HEK293T (cell line): ENCODE data around the gene PCDH9.

Source experiments
- CTCF ChIA-PET: fragments of 350-600 bp; formaldehyde crosslinking; extraction: SDS; loops from one replicate; lab custom pipeline; 2021; ENCODE audit warnings: antibody characterized with exemption, inconsistent platforms; lab: Yijun Ruan, JAX
- POLR2A ChIA-PET: fragments of 350-600 bp; formaldehyde crosslinking; extraction: SDS; loops from one replicate; lab custom pipeline; 2020; ENCODE audit warnings: antibody characterized with exemption, inconsistent platforms; lab: Yijun Ruan, JAX
- DNase-seq: peaks from one replicate; pipeline ENCODE4 v3.0.0; 2012; ENCODE audit warnings: mixed read lengths; ENCODE audit errors: extremely low spot score
- ARNT ChIP-seq: fragments of 450-650 bp; IDR thresholded peaks from 2 replicates; pipeline ENCODE4 v1.6.1; 2017; ENCODE audit warnings: mild to moderate bottlenecking
- BHLHE40 ChIP-seq: fragments of 450-650 bp; IDR thresholded peaks from 2 replicates; pipeline ENCODE4 v1.6.1; 2016; ENCODE audit warnings: mild to moderate bottlenecking, moderate library complexity, borderline replicate concordance
- CTBP1 ChIP-seq: fragments of 450-650 bp; IDR thresholded peaks from 2 replicates; pipeline ENCODE4 v1.6.1; 2016; ENCODE audit warnings: borderline replicate concordance
- ELF4 ChIP-seq: fragments of 450-650 bp; IDR thresholded peaks from 2 replicates; pipeline ENCODE4 v1.6.1; 2017; ENCODE audit warnings: antibody characterized with exemption
- FOXA1 ChIP-seq: fragments of 450-650 bp; IDR thresholded peaks from 2 replicates; pipeline ENCODE4 v1.6.1; 2016; ENCODE audit warnings: mild to moderate bottlenecking
- FOXK2 ChIP-seq: fragments of 450-650 bp; IDR thresholded peaks from 2 replicates; pipeline ENCODE4 v1.6.1; 2016; ENCODE audit warnings: mild to moderate bottlenecking
- FOXM1 ChIP-seq: fragments of 450-650 bp; IDR thresholded peaks from 2 replicates; pipeline ENCODE4 v1.6.1; 2017; ENCODE audit warnings: mild to moderate bottlenecking, borderline replicate concordance
- HDGF ChIP-seq: fragments of 450-650 bp; IDR thresholded peaks from 2 replicates; pipeline ENCODE4 v1.6.1; 2017; ENCODE audit warnings: antibody characterized with exemption, borderline replicate concordance
- L3MBTL2 ChIP-seq: fragments of 450-650 bp; conservative IDR thresholded peaks from 2 replicates; pipeline ENCODE4 v1.6.1; 2016; ENCODE audit warnings: mild to moderate bottlenecking
- LEF1 ChIP-seq: fragments of 450-650 bp; IDR thresholded peaks from 2 replicates; pipeline ENCODE4 v1.6.1; 2017; ENCODE audit warnings: mild to moderate bottlenecking, borderline replicate concordance
- NFRKB ChIP-seq: fragments of 450-650 bp; IDR thresholded peaks from 2 replicates; pipeline ENCODE4 v1.6.1; 2016; ENCODE audit warnings: mild to moderate bottlenecking, moderate library complexity
- PKNOX1 ChIP-seq: fragments of 450-650 bp; IDR thresholded peaks from 2 replicates; pipeline ENCODE4 v1.6.1; 2016
- SP1 ChIP-seq: fragments of 450-650 bp; IDR thresholded peaks from 2 replicates; pipeline ENCODE4 v1.6.1; 2017
- SUZ12 ChIP-seq: fragments of 450-650 bp; IDR thresholded peaks from 2 replicates; pipeline ENCODE4 v1.6.1; 2016; ENCODE audit warnings: mild to moderate bottlenecking
- TARDBP ChIP-seq: fragments of 450-650 bp; IDR thresholded peaks from 2 replicates; pipeline ENCODE4 v1.6.1; 2016
- ZNF384 ChIP-seq: fragments of 450-650 bp; IDR thresholded peaks from 2 replicates; pipeline ENCODE4 v1.6.1; 2016

PCDH9 gene

GRCh38 chr13:66574606-66575005 is 655.5 kb downstream of the PCDH9 start:
- no peak for DNase-seq
- ChIA-PET POLR2A (no interaction called here), CTCF (no interaction called here)
- TF ChIP-seq HDGF (no peak), LEF1 (no peak)

- ChIA-PET CTCF (no interaction called here), POLR2A (no interaction called here)
- no peak for TF ChIP-seq SUZ12
- no peak for TF ChIP-seq LEF1
- TF ChIP-seq ARNT, result no peak
- no peak for TF ChIP-seq SP1
- TF ChIP-seq PKNOX1, result no peak
- TF ChIP-seq L3MBTL2, result no peak
- no peak for TF ChIP-seq ELF4
- no peak for TF ChIP-seq HDGF
- TF ChIP-seq FOXK2, result no peak
- TF ChIP-seq FOXA1, result no peak
- TF ChIP-seq CTBP1, result no peak
- TF ChIP-seq NFRKB, result no peak
- TF ChIP-seq ZNF384, result no peak
- no peak for DNase-seq
These were observed 662.1 kb downstream of the PCDH9 start for GRCh38 chr13:66567899-66568612.

- ChIA-PET CTCF (interaction anchor here (0.6 to 1.1 kb wide), 3 partner anchors 13 to 21 kb away, joined by 3 to 5 read pairs (median 3); no protein-coding TSS in a partner anchor), POLR2A (no interaction called here)
These were observed 664.9 kb downstream of the PCDH9 start for GRCh38 chr13:66565279-66565678.

GRCh38 chr13:66563076-66563475 is 667.1 kb downstream of the PCDH9 start:
- DNase-seq, result no peak
- TF ChIP-seq BHLHE40 (no peak), HDGF (no peak), L3MBTL2 (no peak), PKNOX1 (no peak), FOXA1 (no peak), ELF4 (no peak), SP1 (no peak), LEF1 (no peak), FOXM1 (no peak), ZNF384 (no peak), CTBP1 (no peak), NFRKB (no peak), FOXK2 (no peak), TARDBP (no peak), ARNT (no peak), SUZ12 (no peak)
- ChIA-PET CTCF (interaction anchor here (0.5 to 2.5 kb wide), 2 partner anchors 19 to 1839 kb away, joined by 3 to 8 read pairs; no protein-coding TSS in a partner anchor), POLR2A (no interaction called here)

More at GRCh38 chr13:66565279-66565678, 664.9 kb downstream of the PCDH9 start:
- DNase-seq, result no peak
- no peak for TF ChIP-seq ARNT
- no peak for TF ChIP-seq SUZ12
- TF ChIP-seq BHLHE40, result no peak

- TF ChIP-seq TARDBP (no peak), SP1 (no peak), FOXM1 (no peak), PKNOX1 (no peak), LEF1 (no peak)
- POLR2A ChIA-PET, result no interaction called here
These were observed 668.1 kb downstream of the PCDH9 start for GRCh38 chr13:66562054-66562453.

GRCh38 chr13:66560991-66561390 is 669.1 kb downstream of the PCDH9 start:
- TF ChIP-seq FOXM1 (0 out of 2 replicates have a peak, but pooled peaks have one; percentile 28), CTBP1 (no peak)
- ChIA-PET POLR2A (no interaction called here), CTCF (interaction anchor here (2.5 kb wide), 1 partner anchor 17 kb away, joined by 8 read pairs; no protein-coding TSS in a partner anchor)
- no peak for DNase-seq

More at GRCh38 chr13:66562054-66562453, 668.1 kb downstream of the PCDH9 start:
- CTCF ChIA-PET, result interaction anchor here (0.6 to 2.5 kb wide), 3 partner anchors 18 to 44 kb away, joined by 3 to 9 read pairs (median 8); no protein-coding TSS in a partner anchor
- no peak for DNase-seq

- TF ChIP-seq BHLHE40 (no peak), ARNT (no peak), LEF1 (no peak), TARDBP (no peak), PKNOX1 (no peak), SUZ12 (no peak), FOXA1 (no peak), ELF4 (no peak), L3MBTL2 (no peak), HDGF (no peak), CTBP1 (no peak), FOXK2 (no peak), ZNF384 (no peak), FOXM1 (no peak), SP1 (no peak)
- POLR2A ChIA-PET, result no interaction called here
- CTCF ChIA-PET, result interaction anchor here (1.0 kb wide), 1 partner anchor 60 kb away, joined by 3 read pairs; no protein-coding TSS in a partner anchor
- DNase-seq, result no peak
These were observed 669.9 kb downstream of the PCDH9 start for GRCh38 chr13:66560189-66560588.
